ENCODE measurements around the gene CACNA1I. TPM values are rescaled to one million over a fixed set of nuclear protein-coding genes. Genes with fewer than 3 reads are reported as not detected.

CACNA1I gene
- total RNA-seq, 2 donors from 2014 or later = 0.08 TPM; not detected in 1

DNA sequence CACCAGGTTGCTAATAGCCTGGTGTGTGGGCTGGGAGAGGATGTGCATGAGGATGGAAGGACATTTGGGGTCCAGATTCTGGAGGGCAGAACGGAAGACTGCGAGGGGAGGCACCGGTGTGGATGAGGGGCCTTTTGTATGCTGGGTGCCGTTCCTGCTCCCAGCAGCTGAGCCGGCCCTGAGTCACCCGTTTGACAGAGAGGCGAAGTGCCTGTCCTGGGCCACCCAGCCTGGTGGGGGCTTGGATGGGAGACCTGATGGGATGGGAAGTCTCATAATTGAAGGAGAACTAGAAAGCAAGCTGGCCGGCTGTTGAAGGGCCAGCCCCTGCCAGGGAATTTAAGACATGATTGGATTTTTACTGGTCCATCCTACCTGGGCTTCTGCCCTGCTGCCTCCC is 10.8 kb downstream of the CACNA1I start:
- Histone ChIP-seq H3K27me3 (no peaks in the 10 kb centered on the region), H3K9me3 (no peaks in the 10 kb centered on the region), H3K4me1 (no peaks in the 10 kb centered on the region), H3K36me3 (no peaks in the 10 kb centered on the region), H3K4me3 (no peak overlapping the region), H3K27ac (no peak overlapping the region)
- TF ChIP-seq, protein P1, sequence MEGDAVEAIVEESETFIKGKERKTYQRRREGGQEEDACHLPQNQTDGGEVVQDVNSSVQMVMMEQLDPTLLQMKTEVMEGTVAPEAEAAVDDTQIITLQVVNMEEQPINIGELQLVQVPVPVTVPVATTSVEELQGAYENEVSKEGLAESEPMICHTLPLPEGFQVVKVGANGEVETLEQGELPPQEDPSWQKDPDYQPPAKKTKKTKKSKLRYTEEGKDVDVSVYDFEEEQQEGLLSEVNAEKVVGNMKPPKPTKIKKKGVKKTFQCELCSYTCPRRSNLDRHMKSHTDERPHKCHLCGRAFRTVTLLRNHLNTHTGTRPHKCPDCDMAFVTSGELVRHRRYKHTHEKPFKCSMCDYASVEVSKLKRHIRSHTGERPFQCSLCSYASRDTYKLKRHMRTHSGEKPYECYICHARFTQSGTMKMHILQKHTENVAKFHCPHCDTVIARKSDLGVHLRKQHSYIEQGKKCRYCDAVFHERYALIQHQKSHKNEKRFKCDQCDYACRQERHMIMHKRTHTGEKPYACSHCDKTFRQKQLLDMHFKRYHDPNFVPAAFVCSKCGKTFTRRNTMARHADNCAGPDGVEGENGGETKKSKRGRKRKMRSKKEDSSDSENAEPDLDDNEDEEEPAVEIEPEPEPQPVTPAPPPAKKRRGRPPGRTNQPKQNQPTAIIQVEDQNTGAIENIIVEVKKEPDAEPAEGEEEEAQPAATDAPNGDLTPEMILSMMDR (IDR thresholded peaks at IDR 0.05) = no peak
- DNase-seq (ENCODE audit: low spot score) = no peak

DNA sequence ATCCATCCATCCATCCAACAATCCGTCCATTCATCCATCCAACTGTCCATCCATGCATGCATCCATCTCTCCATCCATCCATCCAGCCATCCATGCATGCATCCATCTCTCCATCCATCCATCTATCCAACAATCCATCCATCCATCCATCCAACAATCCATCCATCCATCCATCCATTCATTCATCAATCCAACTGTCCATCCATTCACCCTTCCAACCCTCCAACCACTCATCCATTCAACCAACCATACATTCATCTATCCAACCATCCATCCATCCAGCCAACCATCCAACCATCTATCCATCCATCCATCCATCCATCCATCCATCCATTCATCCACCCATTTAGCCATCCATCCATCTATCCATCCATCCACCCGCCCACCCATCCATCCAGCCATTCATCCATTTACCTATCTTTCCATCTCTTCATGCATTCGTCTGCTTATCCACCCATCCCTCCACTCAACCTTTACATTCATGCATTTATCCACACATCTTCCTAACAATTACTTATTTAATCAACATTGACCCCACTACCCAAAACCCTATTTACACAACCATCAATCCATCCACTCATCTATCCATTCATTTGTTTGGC is 12.6 kb downstream of the CACNA1I start:
- TF ChIP-seq, protein P1 (IDR thresholded peaks at IDR 0.05) = no peak
- DNase-seq (ENCODE audit: low spot score) = no peak
- Histone ChIP-seq H3K4me3 (no peak overlapping the region), H3K4me1 (no peaks in the 10 kb centered on the region), H3K36me3 (no peaks in the 10 kb centered on the region), H3K9me3 (no peaks in the 10 kb centered on the region), H3K27ac (no peak overlapping the region), H3K27me3 (no peaks in the 10 kb centered on the region)

DNA sequence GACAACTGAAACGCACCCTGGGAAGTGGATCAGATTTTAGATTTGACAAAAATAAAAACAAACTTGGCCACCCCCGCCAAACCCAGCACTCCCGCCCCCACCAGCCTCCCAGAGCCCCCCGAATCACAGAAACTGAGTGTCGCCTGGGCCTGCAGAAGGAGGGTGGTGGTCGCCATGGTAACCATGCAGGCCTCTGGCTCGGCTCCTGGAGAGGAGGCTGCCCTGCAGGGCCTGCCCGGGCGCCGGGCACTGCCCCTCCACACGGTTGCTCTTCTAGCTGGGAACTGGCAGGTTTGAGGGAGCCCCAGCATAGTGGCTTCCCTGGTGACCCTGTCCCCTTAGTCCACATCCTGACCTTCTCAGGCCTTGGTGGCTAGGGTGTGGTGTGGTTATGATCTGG is 19.3 kb downstream of the CACNA1I start:
- no peak for DNase-seq (ENCODE audit: low spot score)
- H3K4me3 ChIP-seq = no peak overlapping the region
- H3K4me1 ChIP-seq = no peaks in the 10 kb centered on the region
- H3K27me3 ChIP-seq = no peaks in the 10 kb centered on the region
- H3K36me3 ChIP-seq = no peaks in the 10 kb centered on the region
- no peak overlapping the region for H3K27ac ChIP-seq
- H3K9me3 ChIP-seq = no peaks in the 10 kb centered on the region
- TF ChIP-seq, protein P1 (IDR thresholded peaks at IDR 0.05) = no peak

DNA sequence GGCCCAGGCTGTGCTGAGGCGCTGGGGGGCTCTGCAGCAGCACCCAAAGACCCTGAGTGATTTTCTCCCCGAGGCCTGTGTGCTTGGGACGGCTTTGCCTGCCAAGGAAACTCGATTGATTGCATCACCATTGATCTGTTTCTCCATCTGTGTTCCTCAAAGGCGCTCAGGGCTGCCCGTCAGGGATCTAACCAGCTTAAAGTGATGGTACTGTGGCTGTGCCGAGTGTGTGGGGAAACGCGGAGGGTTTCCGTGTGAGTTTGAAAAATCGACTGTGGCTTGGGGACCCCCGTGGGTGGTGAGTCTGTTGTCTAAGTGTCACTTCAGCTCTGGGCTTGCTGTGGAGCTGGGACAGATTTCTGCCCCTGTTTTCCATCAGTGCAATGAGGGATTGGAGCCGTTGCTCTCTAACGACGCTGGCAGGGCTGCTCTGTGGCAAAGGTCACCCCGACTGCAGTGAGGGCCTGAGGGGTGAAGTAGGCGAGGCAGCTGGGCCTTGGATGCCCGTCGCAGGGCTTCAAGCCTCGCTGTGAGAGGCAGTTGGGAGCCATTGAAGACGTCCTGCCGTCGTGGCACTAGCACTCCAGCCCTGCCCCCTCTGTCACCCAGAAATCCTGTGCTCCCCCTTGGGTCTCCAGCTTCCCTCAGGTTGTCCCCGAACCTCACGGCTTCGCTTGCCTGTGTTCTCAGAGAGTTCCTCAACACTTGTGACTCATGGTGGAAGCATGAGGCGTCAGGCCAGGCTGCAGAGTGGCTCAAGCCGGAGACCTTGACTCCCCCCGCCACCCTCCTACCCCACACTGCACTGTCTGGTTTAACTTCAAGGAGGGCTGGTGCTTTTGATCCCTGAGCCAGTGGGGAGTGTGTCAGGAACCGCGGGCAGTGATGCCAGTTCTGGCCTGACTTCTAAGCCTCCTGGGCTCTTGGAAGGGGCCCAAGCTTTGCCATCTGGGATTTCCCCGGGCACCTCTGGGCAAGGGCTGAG is 21.8 kb downstream of the CACNA1I start:
- no peak overlapping the region for H3K27ac ChIP-seq
- H3K27me3 ChIP-seq = no peaks in the 10 kb centered on the region
- H3K4me1 ChIP-seq = no peaks in the 10 kb centered on the region
- TF ChIP-seq, protein P1 (IDR thresholded peaks at IDR 0.05) = no peak
- H3K9me3 ChIP-seq = no peaks in the 10 kb centered on the region
- H3K4me3 ChIP-seq = no peak overlapping the region
- H3K36me3 ChIP-seq = no peaks in the 10 kb centered on the region
- DNase-seq (ENCODE audit: low spot score) = no peak

DNA sequence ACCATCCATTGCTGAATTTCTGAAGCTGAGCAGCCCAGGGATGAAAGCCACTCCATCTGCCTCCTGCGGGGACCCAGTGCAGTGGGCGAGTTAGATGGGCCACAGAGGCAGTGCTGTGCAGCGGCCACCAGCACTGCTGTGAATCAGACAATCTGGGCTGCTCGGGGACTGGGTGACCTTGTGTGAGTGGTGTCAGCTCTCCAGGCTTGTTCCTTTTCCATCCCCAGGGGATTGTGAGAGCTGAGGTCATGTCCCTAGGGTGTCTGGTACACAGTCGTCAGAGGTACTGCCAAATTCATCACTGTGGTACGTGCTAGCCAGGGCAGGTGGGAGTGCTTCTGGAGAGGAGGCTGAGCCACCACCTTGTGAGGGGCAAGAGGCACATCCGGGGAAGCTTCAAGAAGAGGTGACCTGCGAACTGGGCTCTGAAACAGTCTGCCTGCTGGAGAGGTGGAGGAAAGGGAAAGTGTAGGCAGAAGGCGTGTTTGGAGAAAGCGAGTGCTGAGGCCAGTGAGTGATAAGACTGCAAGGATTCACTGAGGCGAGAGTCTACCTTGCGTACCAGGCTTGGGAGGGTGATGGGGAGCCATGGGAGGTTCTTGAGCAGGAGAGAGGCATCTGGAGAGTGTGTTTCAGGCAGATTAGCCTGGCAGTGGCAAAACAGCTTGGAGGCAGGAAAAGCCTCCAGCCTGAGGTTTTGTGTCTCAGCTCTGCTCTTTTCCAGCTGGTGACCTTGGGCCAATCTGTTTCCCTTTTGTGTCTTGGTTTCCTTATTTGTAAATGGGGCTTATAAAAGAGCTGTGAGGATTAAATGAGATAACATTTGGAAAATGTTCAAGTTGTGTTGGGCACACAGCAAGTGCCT is 22.7 kb downstream of the CACNA1I start:
- no peaks in the 10 kb centered on the region for H3K27me3 ChIP-seq
- TF ChIP-seq, protein P1 (IDR thresholded peaks at IDR 0.05) = no peak
- H3K4me3 ChIP-seq = no peak overlapping the region

More for the DNA sequence above, 22.7 kb downstream of the CACNA1I start:
- no peak for DNase-seq (ENCODE audit: low spot score)
- no peak overlapping the region for H3K27ac ChIP-seq
- H3K36me3 ChIP-seq = no peaks in the 10 kb centered on the region
- H3K4me1 ChIP-seq = no peaks in the 10 kb centered on the region
- no peaks in the 10 kb centered on the region for H3K9me3 ChIP-seq

All from right atrium auricular region (tissue), 2 donors.